Stimulated activated CD4-positive, alpha-beta T cell treated with anti-CD3 and anti-CD28 coated beads, TNF-alpha, amount 100 ng/mL, for 1 hour (primary cell): Measurements from ENCODE around the gene ASB2.

Experiments
- DNase-seq, 3 donors: peaks; one replicate each; pipeline ENCODE4 v3.0.0-alpha.2; 2020; ENCODE audit warnings: low read depth in 3 of 3, low spot score in 1 of 3

ASB2 gene

DNA sequence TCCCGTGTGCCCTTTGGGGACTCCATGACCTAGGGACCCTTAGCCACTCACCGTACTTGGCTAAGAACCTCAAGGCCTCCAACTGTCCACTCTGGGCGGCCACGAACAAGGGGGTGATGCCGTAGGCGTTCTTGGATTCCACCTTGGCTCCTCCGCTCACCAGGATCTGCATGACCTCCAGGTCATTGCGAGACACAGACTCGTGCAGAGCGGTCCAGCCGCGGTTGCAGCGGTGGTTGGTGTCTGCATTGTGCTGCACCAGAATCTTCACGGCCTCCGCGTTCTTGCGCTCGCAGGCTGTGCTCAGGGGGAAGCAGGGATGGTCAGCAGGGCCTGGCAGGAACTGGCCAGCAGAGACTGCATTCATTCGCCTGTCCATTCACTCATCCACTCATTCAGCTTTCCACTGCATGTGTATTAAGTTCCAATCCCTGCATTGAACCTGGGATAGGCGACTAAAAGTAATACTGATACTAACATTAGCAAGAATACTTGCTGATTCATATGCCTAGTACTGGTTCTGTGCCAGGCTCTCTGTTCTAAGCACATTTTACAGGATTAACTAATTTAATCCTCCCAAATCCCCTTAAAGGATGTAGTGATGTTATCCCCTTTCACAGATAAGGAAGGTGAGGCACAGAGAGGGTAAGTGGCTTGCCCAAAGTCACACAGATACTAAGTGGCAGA, 25.3 kb downstream of the ASB2 start:
- DNase-seq, result no peak

- no peak for DNase-seq
Measured at GRCh38 chr14:93949511-93950075, 26.8 kb downstream of the ASB2 start.

GRCh38 chr14:93947282-93947681, 29.1 kb downstream of the ASB2 start:
- no peak for DNase-seq

DNA sequence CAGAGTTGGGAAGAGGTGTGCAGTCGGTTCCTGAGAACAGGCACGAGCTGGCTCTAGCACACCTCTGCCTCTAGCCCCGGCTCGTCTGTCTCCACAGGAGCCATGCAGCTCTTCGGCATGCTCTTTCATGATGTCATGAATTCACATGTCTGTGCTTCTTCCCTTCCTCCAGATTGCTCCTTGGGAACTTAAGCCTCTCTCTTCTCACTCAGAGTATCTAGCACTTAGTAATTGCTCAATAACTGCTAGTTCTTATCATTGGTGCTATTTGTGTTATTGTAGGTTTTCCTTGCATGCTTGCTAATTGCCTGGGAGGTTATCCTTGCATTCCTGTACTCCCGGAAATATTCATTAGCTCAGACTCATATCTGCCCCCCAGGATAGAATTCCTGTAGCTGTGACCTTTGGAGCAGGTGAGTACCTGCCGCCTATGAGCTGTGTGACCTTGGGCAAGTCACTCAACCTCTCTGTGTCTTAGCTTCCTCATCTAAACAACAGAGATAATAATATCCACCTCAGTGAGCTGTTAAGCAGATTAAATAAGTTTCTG, 29.8 kb downstream of the ASB2 start:
- DNase-seq, result no peak

GRCh38 chr14:93946104-93946503, 30.3 kb downstream of the ASB2 start:
- no peak for DNase-seq

GRCh38 chr14:93945070-93945399, 31.3 kb downstream of the ASB2 start:
- DNase-seq, result no peak

- no peak for DNase-seq
Measured at GRCh38 chr14:93944348-93945069, 31.9 kb downstream of the ASB2 start.

DNA sequence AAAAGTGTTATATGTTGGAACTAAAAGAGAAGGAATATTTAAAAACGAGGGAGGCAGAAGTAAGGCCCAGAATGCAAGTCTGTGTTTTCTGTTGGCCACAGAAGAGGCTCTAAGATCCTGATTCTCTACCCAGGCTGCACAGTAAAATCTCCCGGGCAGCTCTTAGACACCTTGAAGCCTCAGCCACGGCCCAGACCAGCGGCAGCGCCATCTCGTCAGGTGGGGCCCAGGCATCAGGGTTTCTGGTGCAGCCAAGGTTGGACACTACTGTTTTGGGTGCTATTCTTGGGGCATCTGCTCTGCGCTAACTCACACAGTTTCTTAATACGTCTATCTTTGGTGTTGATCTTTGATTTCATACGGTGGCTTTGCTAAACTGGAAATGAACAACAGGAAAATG, 32.4 kb downstream of the ASB2 start:
- DNase-seq, result no peak

DNA sequence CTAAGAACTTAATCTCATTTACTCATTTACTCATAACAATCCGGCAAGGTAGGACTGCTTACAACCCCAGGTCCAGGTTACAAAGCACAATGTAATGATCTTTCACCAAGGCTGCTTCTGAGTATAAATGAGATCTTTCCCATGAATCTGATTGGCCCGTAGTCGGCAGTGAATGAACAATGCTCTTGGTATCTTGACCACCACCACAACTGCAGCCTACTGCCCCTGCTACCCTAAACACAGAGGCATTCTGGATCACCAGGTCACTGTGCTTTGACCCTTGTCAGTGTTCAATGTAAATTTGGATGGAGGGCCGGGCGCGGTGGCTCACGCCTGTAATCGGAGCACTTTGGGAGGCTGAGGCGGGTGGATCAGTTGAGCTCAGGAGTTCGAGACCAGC, 33.3 kb downstream of the ASB2 start:
- DNase-seq, result no peak

- no peak for DNase-seq
Measured at GRCh38 chr14:93941293-93941910, 35.0 kb downstream of the ASB2 start.

DNA sequence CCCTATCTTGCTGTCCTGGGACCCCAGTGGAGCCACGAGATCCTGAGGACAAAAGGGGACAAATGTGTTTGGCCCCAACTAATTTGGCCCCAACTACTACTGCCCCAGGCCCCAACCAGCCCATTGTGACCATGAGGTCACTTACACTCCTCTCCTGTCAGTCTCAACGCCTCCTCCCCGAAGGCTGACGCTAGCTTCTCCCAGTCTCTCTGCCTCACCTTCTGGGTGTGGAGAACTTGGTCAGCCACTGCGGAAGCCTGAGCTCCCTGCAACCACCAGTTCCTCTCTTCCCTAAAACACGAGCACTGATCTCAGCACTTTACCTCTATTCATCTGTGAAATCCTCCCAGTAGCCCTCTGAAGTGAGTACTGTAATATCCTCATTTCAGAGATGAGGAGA, 35.9 kb downstream of the ASB2 start:
- no peak for DNase-seq

GRCh38 chr14:93939304-93940229, 36.8 kb downstream of the ASB2 start:
- DNase-seq, result peak; percentile 75 to 98 (median 88)

DNA sequence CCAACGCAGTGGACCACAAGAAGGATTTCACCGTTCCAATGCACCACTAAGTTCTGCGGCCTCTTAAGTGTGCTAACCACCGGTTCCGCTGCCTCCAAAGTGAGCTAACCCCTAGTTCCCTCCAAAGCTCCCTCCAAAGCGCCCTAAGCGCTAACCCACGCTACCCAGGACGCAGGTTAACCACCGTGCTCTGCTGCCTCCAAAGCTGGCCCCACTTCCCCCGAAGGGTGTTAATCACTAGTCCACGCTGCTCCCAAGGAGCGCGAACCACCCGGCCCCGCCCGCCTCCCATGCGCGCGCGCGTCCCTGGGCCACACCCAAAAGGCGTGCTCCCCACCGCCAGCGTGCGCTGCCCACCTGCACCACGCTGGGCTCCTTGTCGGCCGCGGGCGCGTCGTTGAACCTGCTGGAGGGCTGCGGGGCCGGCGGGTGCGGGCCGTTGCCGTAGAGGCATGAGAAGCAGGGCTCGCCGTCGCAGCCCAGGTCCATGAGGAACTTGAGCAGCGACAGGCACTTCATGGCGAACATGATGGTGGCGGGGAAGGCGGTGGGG, 37.5 kb downstream of the ASB2 start:
- DNase-seq, result no peak

- DNase-seq, result no peak
Measured at GRCh38 chr14:93937519-93937918, 38.9 kb downstream of the ASB2 start.

- no peak for DNase-seq
Measured at GRCh38 chr14:93936926-93937325, 39.4 kb downstream of the ASB2 start.

DNA sequence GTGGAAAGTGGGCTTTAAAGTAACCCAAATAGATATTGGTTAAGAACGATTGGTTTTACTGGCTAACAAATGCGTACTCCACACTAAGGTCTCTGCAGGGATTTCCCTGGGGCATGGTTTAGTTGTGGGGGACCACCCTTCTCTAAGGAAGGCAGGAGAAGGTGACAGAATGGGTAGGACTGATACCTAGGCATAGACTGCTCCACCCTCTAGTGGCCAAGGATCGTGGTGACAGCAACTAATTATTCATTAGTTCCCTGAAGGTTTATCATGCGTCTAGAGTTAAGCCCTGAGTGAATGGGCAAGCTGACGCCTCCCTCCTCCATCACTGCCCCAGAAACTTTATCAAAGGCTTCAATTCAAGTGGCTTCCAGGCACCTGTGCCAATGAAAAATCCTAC, 40.1 kb downstream of the ASB2 start:
- DNase-seq, result no peak

DNA sequence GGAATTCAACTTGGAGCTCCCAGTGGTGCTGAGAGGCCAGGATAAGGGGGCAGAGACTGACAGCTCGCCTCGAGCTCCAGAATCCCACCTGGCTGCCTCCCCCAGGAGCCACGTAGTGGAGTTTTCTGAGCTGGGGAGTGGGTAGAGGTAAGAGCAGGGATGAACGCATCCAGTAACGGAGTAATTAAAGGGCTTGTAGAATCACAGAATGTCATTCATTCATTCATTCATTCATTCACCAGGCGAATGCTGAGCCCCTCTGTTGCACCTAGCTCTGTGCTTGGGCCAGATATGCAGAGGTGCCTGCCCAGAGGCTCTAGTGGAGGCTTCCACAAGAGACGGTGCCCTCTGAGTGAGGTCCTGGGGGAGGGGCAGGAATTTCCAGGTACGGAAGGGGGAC, 41.2 kb downstream of the ASB2 start:
- no peak for DNase-seq

- DNase-seq, result no peak
Measured at GRCh38 chr14:93932642-93933041, 43.7 kb downstream of the ASB2 start.

DNA sequence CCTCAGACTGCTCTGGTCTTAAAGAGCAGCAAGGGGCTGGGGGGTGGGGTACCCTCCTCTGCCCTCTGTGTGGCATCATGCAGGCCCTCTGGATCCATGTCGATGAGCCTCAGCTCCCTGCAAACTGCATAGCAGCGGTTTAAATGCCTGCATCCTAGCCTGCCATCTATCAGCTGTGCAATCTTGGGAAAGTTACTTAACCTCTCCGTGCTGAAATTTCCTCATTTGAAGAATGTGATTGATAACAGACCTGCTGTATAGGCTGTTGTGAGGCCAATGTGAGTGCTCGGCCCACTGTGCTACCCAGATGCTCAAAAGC, 45.4 kb downstream of the ASB2 start:
- DNase-seq, result no peak

- no peak for DNase-seq
Measured at GRCh38 chr14:93930296-93930988, 45.9 kb downstream of the ASB2 start.
